ENCODE data around the gene PCGF2. TPM values are rescaled to one million over a fixed set of nuclear protein-coding genes. Genes with fewer than 3 reads are reported as not detected.

Gene PCGF2
- total RNA-seq, 1 donor from 2014 or later, result 4.4 TPM

DNA sequence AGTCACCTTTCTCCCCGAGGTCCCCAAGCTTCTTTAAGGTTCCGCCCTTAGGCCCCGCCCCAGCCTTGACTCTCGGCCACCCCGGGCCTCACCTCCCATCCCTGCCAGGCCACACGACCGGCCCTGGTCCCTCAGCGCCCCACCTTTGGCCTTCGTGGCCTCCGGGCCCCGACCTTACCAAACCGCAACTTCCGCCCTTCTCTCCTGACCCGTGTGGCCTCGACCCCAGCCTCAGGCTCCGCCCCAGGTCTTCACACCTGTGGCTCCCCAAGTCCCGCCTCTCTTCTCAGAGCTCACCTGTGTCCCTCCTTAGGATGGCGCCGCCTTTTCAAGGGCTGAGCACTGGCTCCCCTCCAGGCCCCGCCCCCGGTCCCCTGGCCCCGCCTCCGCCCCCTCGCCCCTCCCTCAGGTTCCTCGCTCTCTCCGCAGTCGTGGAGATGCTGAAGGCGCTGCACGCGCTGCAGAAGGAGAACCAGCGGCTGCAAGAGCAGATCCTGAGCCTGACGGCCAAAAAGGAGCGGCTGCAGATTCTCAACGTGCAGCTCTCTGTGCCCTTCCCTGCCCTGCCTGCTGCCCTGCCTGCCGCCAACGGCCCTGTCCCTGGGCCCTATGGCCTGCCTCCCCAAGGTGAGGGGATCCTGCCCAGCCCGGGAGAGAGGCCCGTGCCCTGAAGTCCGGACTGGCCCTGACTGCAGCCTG is 28.0 kb downstream of the PCGF2 start:
- ATAC-seq (no peak), DNase-seq (ENCODE audit: low spot score) (no peak)

DNA sequence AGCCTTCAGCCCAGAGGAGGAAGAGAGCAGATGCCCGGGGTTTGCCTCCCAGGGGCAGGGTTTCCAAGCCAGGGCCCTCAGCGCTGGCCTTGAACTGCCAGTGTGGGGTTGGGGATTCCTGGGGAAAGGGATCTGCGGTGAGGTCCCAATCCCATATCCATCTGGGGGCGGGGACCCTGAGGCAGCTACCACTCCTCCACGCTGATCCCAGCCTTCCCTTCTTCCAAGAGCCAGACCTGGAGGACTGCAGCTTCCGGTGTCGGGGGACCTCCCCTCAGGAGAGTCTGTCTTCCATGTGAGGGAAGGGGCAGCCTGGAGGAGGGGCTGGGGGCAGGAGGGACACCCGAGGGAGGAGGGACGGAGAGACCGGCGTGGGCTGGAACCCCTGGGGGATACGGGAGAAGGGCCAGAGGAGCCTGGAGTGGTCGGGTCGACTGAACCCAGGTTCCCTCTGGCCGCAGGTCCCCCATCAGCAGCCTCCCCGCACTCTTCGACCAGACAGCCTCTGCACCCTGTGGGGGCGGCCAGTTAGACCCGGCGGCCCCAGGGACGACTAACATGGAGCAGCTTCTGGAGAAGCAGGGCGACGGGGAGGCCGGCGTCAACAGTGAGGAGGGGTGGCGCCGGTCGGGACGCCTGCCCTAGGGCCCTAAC is 28.7 kb downstream of the PCGF2 start:
- ATAC-seq, result no peak

DNA sequence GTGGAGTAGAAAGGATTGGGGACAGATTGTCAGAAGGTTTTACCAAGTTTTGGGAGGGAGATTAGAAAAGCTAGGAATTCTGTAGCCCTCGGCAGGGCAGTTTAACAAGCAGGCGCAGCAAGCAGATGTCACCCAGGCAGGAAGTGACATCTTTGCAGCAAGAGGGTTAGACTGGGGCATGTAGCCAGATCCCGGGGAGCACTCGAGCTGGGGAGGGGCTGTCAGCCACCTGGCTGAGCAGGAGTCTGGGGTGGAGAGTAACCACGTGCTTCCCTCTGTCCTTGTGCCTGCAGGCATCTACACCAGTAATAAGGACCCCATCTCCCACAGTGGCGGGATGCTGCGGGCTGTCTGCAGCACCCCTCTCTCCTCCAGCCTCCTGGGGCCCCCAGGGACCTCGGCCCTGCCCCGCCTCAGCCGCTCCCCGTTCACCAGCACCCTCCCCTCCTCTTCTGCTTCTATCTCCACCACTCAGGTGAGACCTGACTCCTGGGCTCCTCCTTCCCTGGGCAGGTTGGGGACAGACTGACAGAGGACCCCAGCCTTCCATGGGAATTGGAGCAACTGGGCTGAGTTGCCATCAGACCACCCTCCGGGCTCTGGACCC is 30.9 kb downstream of the PCGF2 start:
- ATAC-seq, result no peak
- no peak for DNase-seq (ENCODE audit: low spot score)

More for the DNA sequence above, 28.7 kb downstream of the PCGF2 start:
- no peak for DNase-seq (ENCODE audit: low spot score)

- no peak for ATAC-seq
Measured at GRCh38 chr17:38716368-38717005, 31.6 kb downstream of the PCGF2 start.

DNA sequence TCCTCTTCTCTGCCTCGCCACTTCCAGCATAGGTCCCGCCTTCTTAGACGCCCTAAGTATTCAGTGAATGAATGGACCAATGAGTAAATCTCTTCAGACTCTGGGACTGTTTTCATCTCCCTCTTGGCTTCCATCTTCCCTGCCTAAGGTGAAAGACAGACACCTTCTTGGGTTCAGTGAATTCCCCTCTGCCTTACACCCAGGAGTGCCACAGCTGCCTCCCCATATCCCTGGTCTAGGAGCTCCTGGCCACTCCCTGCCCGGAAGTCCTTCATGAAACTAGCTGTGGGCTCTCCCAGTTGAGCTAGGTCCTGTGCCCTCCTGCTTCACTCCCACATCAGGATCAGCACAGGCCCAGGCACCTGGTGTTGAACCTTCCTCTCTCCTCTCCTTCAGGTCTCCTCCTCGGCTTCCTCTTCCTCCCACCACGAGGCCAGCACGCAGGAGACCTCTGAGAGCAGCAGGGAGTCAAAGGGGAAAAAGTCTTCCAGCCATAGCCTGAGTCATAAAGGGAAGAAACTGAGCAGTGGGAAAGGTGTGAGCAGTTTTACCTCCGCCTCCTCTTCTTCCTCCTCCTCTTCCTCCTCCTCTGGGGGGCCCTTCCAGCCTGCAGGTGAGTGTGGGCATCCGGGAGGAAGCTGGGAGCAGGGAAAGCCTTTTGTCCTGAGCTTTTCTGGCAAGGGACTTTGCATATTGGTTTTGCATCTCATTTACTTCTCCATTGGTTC is 32.8 kb downstream of the PCGF2 start:
- ATAC-seq (no peak), DNase-seq (ENCODE audit: low spot score) (no peak)

More at GRCh38 chr17:38716368-38717005, 31.6 kb downstream of the PCGF2 start:
- DNase-seq (ENCODE audit: low spot score), result no peak

GRCh38 chr17:38713456-38714075 is 34.6 kb downstream of the PCGF2 start:
- DNase-seq (ENCODE audit: low spot score), result no peak
- ATAC-seq, result no peak

DNA sequence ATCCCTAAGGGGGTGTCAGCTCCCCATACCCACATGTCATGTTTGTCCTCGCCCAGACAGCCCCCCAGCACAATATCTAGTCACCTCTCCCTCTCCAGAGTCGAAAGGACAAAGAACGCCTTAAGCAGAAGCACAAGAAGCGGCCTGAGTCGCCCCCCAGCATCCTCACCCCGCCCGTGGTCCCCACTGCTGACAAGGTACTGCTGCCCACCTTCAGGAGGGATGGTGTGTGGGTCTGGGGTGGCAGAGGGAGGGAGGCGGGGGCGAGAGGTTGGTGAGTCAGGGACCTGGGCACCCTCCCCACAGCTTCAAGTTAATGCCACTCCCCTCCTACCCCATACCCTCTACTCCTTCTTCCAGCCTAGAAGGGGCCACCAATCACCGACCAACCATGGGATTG is 35.5 kb downstream of the PCGF2 start:
- DNase-seq (ENCODE audit: low spot score), result no peak
- no peak for ATAC-seq

DNA sequence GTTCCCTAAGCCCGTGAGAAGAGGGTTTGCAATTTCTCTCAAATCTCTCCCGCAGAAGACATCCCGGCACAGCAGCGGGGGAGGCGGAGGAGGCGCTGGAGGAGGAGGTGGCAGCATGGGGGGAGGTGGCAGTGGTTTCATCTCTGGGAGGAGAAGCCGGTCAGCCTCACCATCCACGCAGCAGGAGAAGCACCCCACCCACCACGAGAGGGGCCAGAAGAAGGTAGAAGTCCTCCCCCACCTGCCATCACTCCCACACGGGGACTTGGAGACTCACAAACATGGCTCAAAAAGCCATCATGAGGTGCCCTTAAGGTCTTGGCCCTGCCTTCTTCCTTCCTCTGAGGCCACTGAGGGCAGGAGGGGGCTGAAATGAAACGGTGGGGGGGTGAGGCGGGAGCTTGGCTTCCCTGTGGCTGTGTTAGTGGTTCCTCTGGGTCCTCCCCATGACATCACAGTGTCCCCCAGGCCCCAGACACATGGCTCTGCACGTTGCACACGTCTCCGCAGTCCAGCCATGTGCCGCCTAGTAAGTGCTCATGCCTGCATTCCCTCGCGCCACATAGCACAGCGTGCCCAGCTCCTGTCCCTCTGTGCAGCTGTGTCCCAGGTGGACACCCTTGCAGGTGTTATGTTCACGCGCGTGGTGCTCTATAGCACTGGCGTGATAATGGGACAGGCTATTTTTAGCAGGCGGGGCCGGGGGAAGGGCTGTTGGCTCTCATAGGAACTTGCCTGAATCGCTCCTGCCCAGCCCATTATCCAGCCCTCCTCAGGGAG is 36.2 kb downstream of the PCGF2 start:
- ATAC-seq, result no peak
- DNase-seq (ENCODE audit: low spot score), result no peak

GRCh38 chr17:38710985-38711384 is 37.2 kb downstream of the PCGF2 start:
- DNase-seq (ENCODE audit: low spot score) (no peak), ATAC-seq (no peak)

DNA sequence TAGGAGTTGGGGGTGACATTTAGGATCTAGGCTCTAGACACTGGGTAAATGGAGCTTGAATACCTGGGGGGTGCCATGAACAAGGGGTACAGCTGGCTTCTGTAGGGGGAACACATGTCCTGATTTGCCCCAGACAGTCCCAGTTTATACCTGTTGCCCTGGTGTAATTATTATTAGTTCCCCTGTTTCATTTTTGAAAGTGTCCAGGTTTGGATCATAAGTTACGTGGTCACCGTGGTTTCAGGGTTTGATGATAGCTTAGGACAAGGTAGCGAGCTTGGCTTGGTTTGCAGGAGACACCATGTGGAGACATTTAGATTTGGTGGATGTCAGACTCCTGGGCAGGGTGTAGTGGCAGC is 37.6 kb downstream of the PCGF2 start:
- ATAC-seq (no peak), DNase-seq (ENCODE audit: low spot score) (no peak)

- DNase-seq (ENCODE audit: low spot score) (no peak), ATAC-seq (no peak)
Measured at GRCh38 chr17:38709864-38710603, 38.1 kb downstream of the PCGF2 start.

DNA sequence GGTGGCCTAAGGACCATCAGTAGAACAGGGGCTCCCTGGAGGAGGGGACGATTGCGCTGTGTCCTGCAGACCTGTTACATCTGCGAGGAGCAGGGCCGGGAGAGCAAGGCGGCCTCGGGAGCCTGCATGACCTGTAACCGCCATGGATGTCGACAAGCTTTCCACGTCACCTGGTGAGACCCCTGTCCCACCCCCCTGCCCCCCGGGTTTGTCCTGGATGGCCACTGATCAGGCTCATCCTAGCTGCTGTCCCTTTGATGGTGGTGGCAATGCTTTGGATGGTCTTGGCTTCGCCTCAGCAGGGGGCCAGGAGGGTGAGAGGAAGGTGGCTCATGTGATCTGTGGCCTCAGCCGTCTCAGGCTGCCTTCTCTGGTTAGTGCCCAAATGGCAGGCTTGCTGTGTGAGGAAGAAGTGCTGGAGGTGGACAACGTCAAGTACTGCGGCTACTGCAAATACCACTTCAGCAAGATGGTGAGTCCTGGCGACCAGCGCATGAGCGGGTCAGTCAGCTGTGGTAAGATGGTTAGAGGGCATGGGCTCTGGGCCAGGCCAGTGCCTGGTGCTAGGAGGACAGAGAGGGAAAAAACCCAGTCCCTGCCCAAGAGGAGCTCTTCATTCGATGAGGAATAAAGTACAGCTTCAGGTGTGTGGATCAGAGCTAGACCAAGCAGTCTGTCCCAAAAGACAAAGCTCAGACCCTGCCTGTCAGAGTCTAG is 38.9 kb downstream of the PCGF2 start:
- ATAC-seq (no peak), DNase-seq (ENCODE audit: low spot score) (no peak)

DNA sequence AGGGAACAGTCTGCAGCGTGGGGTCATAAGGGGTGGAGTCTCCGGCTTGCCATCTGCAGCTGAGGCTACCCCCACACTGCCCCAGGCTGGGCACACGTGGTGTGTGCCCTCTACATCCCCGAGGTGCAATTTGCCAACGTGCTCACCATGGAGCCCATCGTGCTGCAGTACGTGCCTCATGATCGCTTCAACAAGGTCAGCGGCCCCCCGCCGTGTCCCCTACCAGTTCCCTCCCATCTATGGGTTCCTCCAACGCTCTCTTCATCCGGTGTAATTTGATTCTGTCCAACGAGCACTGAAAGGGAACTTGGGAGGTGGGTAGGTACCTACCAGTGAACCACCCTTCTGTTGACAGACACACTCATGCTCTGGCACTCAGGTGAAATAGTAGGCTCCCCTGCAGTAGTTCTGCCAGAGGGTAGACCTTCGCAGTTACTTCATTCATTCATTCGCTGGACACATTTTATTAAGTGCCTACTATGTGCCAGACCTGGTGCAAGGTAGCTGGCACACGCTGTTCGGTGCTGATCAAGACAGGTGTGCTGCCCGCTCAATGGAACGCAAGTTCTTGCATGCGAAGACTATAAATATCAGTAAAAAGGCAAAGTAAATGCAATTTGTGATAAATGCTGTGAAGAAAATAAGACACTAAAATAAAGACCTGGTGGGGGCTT is 40.3 kb downstream of the PCGF2 start:
- ATAC-seq, result no peak
- DNase-seq (ENCODE audit: low spot score), result no peak

GRCh38 chr17:38706505-38707216 is 41.5 kb downstream of the PCGF2 start:
- ATAC-seq, result no peak
- DNase-seq (ENCODE audit: low spot score), result no peak

- no peak for ATAC-seq
- DNase-seq (ENCODE audit: low spot score), result no peak
Measured at GRCh38 chr17:38705803-38706504, 42.2 kb downstream of the PCGF2 start.

DNA sequence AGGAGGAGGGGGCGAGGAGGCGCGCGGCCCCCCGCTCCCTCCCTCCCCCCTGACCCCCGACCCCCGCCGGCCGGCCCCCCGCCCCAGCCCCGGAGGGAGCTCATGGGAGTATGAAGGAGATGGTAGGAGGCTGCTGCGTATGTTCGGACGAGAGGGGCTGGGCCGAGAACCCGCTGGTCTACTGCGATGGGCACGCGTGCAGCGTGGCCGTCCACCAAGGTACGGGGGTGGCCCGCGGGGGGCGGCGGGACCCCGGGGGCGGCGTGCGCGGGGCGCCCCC is 42.7 kb downstream of the PCGF2 start:
- no peak for DNase-seq (ENCODE audit: low spot score)
- no peak for ATAC-seq

All from left lobe of liver (tissue), 2 donors.